Effector memory CD8-positive, alpha-beta T cell (primary cell): ENCODE measurements around the gene LRRC9.

Source experiments
- ATAC-seq: fragments of 150-1000 bp; cut with Tn5 transposase; replicated peaks from 2 replicates; pipeline ENCODE4 v1.10.0; 2021; ENCODE audit warnings: mild to moderate bottlenecking, moderate library complexity
- DNase-seq, 3 experiments: peaks; one replicate each; pipeline ENCODE4 v3.0.0; 2021
- H3K27ac Mint-ChIP-seq, 2 donors: one replicate each; pipeline ENCODE4 v1.8.0; 2022; ENCODE audit warnings: mild to moderate bottlenecking in 2 of 2, mixed read lengths in 2 of 2, moderate library complexity in 2 of 2
- H3K27me3 Mint-ChIP-seq, 2 donors: one replicate each; pipeline ENCODE4 v1.8.0; 2022; ENCODE audit warnings: mixed read lengths in 2 of 2
- H3K36me3 Mint-ChIP-seq: one replicate; pipeline ENCODE4 v1.8.0; 2022; ENCODE audit warnings: mild to moderate bottlenecking, moderate library complexity, mixed read lengths; ENCODE audit not compliant: insufficient read depth
- H3K4me1 Mint-ChIP-seq, 2 donors: one replicate each; pipeline ENCODE4 v1.8.0; 2022; ENCODE audit warnings: low read depth in 2 of 2, mixed read lengths in 2 of 2
- H3K4me3 Mint-ChIP-seq, 2 donors: one replicate each; pipeline ENCODE4 v1.8.0; 2022; ENCODE audit warnings: mild to moderate bottlenecking in 2 of 2, mixed read lengths in 2 of 2, moderate library complexity in 2 of 2
- H3K9me3 Mint-ChIP-seq, 2 donors: one replicate each; pipeline ENCODE4 v1.8.0; 2022; ENCODE audit warnings: mixed read lengths in 2 of 2
- total RNA-seq, 9 experiments: gene quantifications; one replicate each; lab custom pipeline; 2026; lab: John Stamatoyannopoulos, UW

LRRC9 gene
- 0 to 0.24 (median 0) reads per million in 9 experiments for total RNA-seq

GRCh38 chr14:59919570-59920377 is at the start of gene LRRC9:
Gene LRRC9 (plus strand): TSS chr14:59920144.
- Mint-ChIP-seq H3K27me3 (peaks cover 58 to 62% of the 10 kb centered on the region in 2 donors), H3K27ac (no peak within 1 kb of the TSS), H3K4me3 (peak within 1 kb of the TSS; percentile 53 to 72), H3K9me3 (no peaks in the 10 kb centered on the region), H3K4me1 (peaks cover 0 to 8% of the 10 kb centered on the region in 2 donors), H3K36me3 (no peaks in the 10 kb centered on the region)
- no peak for DNase-seq
- ATAC-seq = peak; percentile 32

DNA sequence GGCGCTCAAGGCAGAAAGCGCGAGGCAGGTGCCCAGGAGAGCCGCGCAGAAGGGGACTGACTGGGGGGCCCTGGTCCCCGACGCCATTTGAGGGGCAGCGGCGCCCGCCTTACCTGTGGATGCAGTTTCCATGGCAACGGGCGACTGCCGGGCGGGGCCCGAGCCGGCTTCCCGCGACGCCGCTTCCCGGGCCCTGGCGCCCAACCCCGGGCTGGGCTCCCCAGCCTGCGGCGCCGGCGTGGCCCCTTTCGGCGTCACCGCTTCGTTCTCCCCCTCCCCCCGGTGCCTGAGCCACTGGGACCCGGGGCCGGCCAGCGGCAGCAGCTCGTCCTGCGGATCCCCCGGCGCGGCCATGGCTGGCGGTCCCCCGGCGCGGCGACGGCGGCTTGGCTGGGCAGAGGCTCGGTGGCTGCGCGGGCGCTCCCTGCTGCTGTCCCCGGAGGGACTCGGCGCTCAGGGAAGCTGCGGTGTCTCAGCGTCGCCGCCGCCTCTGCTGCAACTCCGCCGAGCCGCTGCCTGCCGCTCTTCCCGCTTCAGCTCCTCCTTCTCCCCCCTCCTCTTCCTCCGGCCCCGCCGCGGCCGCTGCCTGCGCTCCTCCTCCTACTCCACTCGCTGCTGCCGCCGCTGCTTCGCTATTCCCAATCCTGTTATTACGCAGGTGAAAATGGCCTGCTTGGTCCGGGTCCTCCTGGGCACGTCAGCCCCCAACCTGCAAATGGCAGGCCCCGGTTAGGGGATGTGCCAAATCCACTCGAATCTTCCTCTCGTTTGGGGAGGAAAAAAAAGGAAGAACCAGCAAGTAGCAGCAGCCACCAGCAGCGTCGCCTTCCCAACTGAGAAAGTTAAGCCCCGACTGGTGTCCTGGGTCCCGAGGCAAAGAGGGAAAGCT is 49.4 kb upstream of the LRRC9 start, which contains the start of gene RTN1:
RTN1 (minus strand) TSS at position 500 of the 889 bp plus-strand sequence; CDS start at position 354, 146 bp downstream.
- peaks cover 41 to 43% of the 10 kb centered on the region in 2 donors for H3K27me3 Mint-ChIP-seq
- no peak within 1 kb of the TSS for H3K27ac Mint-ChIP-seq
- H3K36me3 Mint-ChIP-seq = no peaks in the 10 kb centered on the region
- DNase-seq (no peak), ATAC-seq (peak; percentile 22)
- peak within 1 kb of the TSS; percentile 81 to 82 for H3K4me3 Mint-ChIP-seq
- H3K9me3 Mint-ChIP-seq = no peaks in the 10 kb centered on the region
- peaks cover 4 to 6% of the 10 kb centered on the region in 2 donors for H3K4me1 Mint-ChIP-seq

DNA sequence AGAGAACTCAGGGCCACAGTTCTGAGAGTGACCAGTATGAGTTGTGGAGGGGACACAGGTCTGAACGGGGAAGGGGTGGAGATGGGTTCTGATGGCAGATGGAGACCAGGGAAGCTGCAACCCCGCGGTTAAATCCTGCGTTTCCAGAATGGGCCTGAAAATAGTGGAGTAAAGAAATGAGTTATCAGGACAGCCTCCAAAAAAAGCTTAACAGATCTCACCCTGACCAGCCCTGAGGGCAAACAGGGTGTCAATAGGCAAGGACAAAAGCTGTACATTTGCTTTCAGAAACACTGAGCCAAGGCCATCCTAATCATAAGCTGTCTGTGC is 48.8 kb upstream of the LRRC9 start:
- DNase-seq (no peak), ATAC-seq (no peak)
- H3K27me3 Mint-ChIP-seq = peaks cover 38 to 43% of the 10 kb centered on the region in 2 donors
- H3K4me3 Mint-ChIP-seq = peak overlapping the region; percentile 81 to 82
- peaks cover 4 to 6% of the 10 kb centered on the region in 2 donors for H3K4me1 Mint-ChIP-seq
- H3K36me3 Mint-ChIP-seq = no peaks in the 10 kb centered on the region
- H3K9me3 Mint-ChIP-seq = no peaks in the 10 kb centered on the region
- no peak overlapping the region for H3K27ac Mint-ChIP-seq

- Mint-ChIP-seq H3K4me3 (no peak overlapping the region), H3K27me3 (peaks cover 39 to 45% of the 10 kb centered on the region in 2 donors), H3K9me3 (no peaks in the 10 kb centered on the region), H3K27ac (no peak overlapping the region), H3K4me1 (no peaks in the 10 kb centered on the region), H3K36me3 (no peaks in the 10 kb centered on the region)
- ATAC-seq (no peak), DNase-seq (no peak)
Measured at GRCh38 chr14:59882957-59883356, 37.0 kb upstream of the LRRC9 start.

DNA sequence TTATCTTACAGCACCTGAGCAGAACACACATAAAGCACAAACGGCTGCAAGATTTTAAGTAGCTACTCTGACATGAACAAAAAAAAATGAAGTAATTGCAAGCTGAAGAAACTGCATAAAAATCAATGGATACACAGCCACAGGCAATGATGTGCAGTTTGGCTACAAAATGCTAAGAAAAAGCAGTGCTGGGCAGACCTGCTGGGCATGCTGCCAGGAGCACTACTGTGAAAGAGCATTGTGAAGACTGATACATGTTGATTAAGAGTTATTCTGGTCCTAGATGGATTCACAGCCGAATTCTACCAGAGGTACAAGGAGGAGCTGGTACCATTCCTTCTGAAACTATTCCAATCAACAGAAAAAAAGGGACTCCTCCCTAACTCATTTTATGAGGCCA is 29.3 kb upstream of the LRRC9 start:
- H3K9me3 Mint-ChIP-seq = no peaks in the 10 kb centered on the region
- H3K36me3 Mint-ChIP-seq = no peaks in the 10 kb centered on the region
- ATAC-seq = no peak
- no peak for DNase-seq
- no peak overlapping the region for H3K4me3 Mint-ChIP-seq
- peaks cover 25 to 31% of the 10 kb centered on the region in 2 donors for H3K27me3 Mint-ChIP-seq
- H3K27ac Mint-ChIP-seq = no peak overlapping the region
- H3K4me1 Mint-ChIP-seq = no peaks in the 10 kb centered on the region

DNA sequence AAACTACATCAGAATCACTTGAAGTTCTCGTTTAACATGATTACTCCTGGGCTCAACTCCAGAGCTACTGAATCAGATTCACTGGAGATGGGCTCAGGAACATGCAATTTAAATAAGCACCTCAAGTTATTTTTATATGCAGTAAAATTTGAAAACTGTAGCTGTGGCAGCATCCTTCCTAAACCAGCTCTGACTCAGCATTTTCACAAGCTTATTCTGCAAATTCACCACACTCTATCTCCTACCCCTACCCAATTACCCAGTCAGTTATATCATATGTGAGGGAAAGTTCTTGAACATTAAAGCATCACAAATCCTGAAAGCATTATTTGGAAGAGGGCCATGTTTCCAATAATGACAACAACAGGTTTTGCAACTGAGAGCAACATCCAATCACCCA is 24.2 kb upstream of the LRRC9 start:
- H3K4me1 Mint-ChIP-seq = no peaks in the 10 kb centered on the region
- ATAC-seq (no peak), DNase-seq (no peak)
- H3K27ac Mint-ChIP-seq = no peak overlapping the region
- H3K4me3 Mint-ChIP-seq = no peak overlapping the region
- no peaks in the 10 kb centered on the region for H3K9me3 Mint-ChIP-seq
- peaks cover 16 to 48% of the 10 kb centered on the region in 2 donors for H3K27me3 Mint-ChIP-seq
- H3K36me3 Mint-ChIP-seq = no peaks in the 10 kb centered on the region

DNA sequence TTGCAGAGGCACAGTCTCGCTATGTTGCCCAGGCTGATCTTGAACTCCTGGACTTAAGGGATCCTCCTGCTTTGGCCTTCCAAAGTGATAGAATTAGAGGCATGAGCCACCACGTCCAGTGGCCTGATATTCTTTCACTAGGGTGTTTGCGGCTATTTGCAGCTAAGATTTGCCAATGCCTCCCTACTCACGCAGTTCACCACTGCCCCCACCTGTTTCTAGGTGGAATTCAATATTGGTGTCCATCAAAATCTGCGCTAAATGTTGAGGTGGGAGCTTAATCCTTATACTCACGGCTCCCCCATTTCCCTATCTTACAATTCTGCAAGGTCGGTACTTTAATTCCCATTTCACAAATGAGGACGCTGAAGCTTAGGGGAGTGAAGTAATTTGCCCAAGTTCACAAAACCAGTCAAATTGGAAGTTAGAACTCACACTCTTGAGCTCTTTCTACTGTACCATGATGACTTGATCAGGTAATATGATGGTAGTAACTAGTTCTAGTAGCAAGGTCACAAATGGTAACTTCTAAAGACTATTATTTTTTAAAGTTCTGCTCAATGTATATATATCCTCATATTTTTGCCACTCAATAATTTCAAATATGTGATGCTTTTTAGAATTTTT is 22.1 kb upstream of the LRRC9 start:
- no peak for ATAC-seq
- H3K36me3 Mint-ChIP-seq = no peaks in the 10 kb centered on the region
- no peak overlapping the region for H3K4me3 Mint-ChIP-seq
- H3K4me1 Mint-ChIP-seq = no peaks in the 10 kb centered on the region
- H3K27ac Mint-ChIP-seq = no peak overlapping the region
- no peaks in the 10 kb centered on the region for H3K9me3 Mint-ChIP-seq
- peaks cover 16 to 53% of the 10 kb centered on the region in 2 donors for H3K27me3 Mint-ChIP-seq
- no peak for DNase-seq

- Mint-ChIP-seq H3K4me3 (no peak overlapping the region), H3K9me3 (no peaks in the 10 kb centered on the region), H3K27me3 (peaks cover 11 to 35% of the 10 kb centered on the region in 2 donors), H3K36me3 (no peaks in the 10 kb centered on the region), H3K4me1 (no peaks in the 10 kb centered on the region), H3K27ac (no peak overlapping the region)
- DNase-seq = no peak
- ATAC-seq = no peak
Measured at GRCh38 chr14:59900556-59900955, 19.4 kb upstream of the LRRC9 start.

GRCh38 chr14:59904184-59904583 is 15.8 kb upstream of the LRRC9 start:
- no peaks in the 10 kb centered on the region for H3K36me3 Mint-ChIP-seq
- H3K9me3 Mint-ChIP-seq = no peaks in the 10 kb centered on the region
- H3K27ac Mint-ChIP-seq = no peak overlapping the region
- DNase-seq = no peak
- no peaks in the 10 kb centered on the region for H3K4me1 Mint-ChIP-seq
- no peak for ATAC-seq
- H3K4me3 Mint-ChIP-seq = no peak overlapping the region
- peaks cover 7 to 20% of the 10 kb centered on the region in 2 donors for H3K27me3 Mint-ChIP-seq

GRCh38 chr14:59905188-59905587 is 14.8 kb upstream of the LRRC9 start:
- Mint-ChIP-seq H3K9me3 (no peaks in the 10 kb centered on the region), H3K27me3 (peaks cover 11 to 17% of the 10 kb centered on the region in 2 donors), H3K4me3 (no peak overlapping the region), H3K27ac (no peak overlapping the region), H3K4me1 (no peaks in the 10 kb centered on the region), H3K36me3 (no peaks in the 10 kb centered on the region)
- no peak for DNase-seq
- no peak for ATAC-seq

GRCh38 chr14:59912443-59912842 is 7.5 kb upstream of the LRRC9 start:
- ATAC-seq (no peak), DNase-seq (no peak)
- Mint-ChIP-seq H3K9me3 (no peaks in the 10 kb centered on the region), H3K4me1 (no peaks in the 10 kb centered on the region), H3K27ac (no peak overlapping the region), H3K27me3 (peaks cover 36 to 37% of the 10 kb centered on the region in 2 donors), H3K4me3 (no peak overlapping the region), H3K36me3 (no peaks in the 10 kb centered on the region)

GRCh38 chr14:59913187-59913586 is 6.8 kb upstream of the LRRC9 start:
- Mint-ChIP-seq H3K4me3 (no peak overlapping the region), H3K36me3 (no peaks in the 10 kb centered on the region), H3K27ac (no peak overlapping the region), H3K4me1 (no peaks in the 10 kb centered on the region), H3K27me3 (peaks cover 34 to 36% of the 10 kb centered on the region in 2 donors), H3K9me3 (no peaks in the 10 kb centered on the region)
- no peak for ATAC-seq
- no peak for DNase-seq

DNA sequence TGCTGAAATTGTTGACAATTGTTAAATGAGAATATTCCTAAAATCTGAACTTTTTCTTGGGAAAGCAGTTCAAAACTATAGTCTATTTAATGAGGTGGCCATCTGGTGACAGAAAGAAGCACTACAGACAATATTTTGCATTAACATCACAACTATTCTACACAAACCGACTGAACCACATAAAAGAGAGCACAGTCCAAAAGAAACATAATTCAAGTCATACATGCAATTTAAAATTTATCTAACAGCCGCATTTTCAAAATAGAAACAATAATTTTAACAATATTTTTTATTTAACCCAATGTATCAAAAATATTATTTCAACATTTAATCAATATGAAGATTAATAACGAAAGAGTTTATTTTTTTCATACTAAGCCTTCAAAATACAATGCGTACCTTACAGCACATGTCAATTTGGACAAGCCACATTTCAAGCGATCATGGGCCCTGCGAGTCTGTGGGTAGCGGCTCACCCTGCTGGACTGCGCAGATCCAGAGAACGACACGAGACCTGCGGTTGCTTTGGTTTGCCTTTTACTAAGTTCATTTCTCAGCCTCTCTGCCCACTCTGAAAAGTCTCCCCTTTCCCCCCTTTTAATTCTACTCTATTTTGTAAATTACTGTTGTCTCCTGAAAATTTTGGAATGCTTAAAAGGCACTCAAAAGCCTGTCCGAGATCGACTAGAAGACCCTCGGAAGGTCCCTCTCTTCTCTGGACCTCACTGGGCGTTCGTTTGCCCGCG is 947 bp upstream of the LRRC9 start:
- peak overlapping the region; percentile 53 to 72 for H3K4me3 Mint-ChIP-seq
- DNase-seq = no peak

More for the DNA sequence above, 947 bp upstream of the LRRC9 start:
- no peak overlapping the region for H3K27ac Mint-ChIP-seq
- ATAC-seq = peak; percentile 48
- peaks cover 52 to 58% of the 10 kb centered on the region in 2 donors for H3K27me3 Mint-ChIP-seq
- no peaks in the 10 kb centered on the region for H3K9me3 Mint-ChIP-seq
- no peaks in the 10 kb centered on the region for H3K36me3 Mint-ChIP-seq
- peaks cover 0 to 8% of the 10 kb centered on the region in 2 donors for H3K4me1 Mint-ChIP-seq
